ENCODE results near the gene ADGRG4. TPM values are rescaled to one million over a fixed set of nuclear protein-coding genes. Genes with fewer than 3 reads are reported as not detected.

Gene ADGRG4
- total and polyA plus RNA-seq, 2 donors (not counting 1 experiment from before 2014, with no cell fraction given), result 0.03 TPM; not detected in 1

GRCh38 chrX:136354201-136354600 lies 53.4 kb downstream of the ADGRG4 start:
- no peaks in the 10 kb centered on the region for H3K79me2 ChIP-seq (ENCODE audit: control insufficient read depth, insufficient read depth, low read length)
- H3K9ac ChIP-seq (ENCODE audit: insufficient read depth, low read length), result no peak overlapping the region
- H2AFZ ChIP-seq (ENCODE audit: low read length), result no peak overlapping the region
- H3K36me3 ChIP-seq (ENCODE audit: control insufficient read depth, insufficient read depth, low read length), result no peaks in the 10 kb centered on the region
- TF ChIP-seq CTCF (conservative IDR thresholded peaks at IDR 0.05 in 1 of 2, IDR thresholded peaks at IDR 0.05 in 1 of 2; ENCODE audit: low read depth in 1 of 2, low read length in 2 of 2), result no peak
- TF ChIP-seq EZH2 (IDR thresholded peaks at IDR 0.05; ENCODE audit: low read length, missing control alignments), result no peak
- H3K9me3 ChIP-seq (ENCODE audit: control insufficient read depth, insufficient read depth, low read depth, low read length), result no peaks in the 10 kb centered on the region
- no peaks in the 10 kb centered on the region for H4K20me1 ChIP-seq (ENCODE audit: control insufficient read depth, extremely low read depth, insufficient read depth, low read length)
- H3K27ac ChIP-seq (ENCODE audit: insufficient read depth, low read length), result no peak overlapping the region
- H3K27me3 ChIP-seq (ENCODE audit: control insufficient read depth, insufficient read depth, low read length), result no peaks in the 10 kb centered on the region
- no peak overlapping the region for H3K4me2 ChIP-seq (ENCODE audit: extremely low read depth, insufficient read depth, low read length)
- DNase-seq (ENCODE audit: low read depth in 2 of 2), result no peak
- no peaks in the 10 kb centered on the region for H3K4me1 ChIP-seq (ENCODE audit: control insufficient read depth, extremely low read depth, insufficient read depth, low read length)
- no peak overlapping the region for H3K4me3 ChIP-seq (replicated peaks in 1 of 4; ENCODE audit: control extremely low read depth in 1 of 4, insufficient read depth in 1 of 4, low read depth in 3 of 4, low read length in 4 of 4)

- TF ChIP-seq CTCF (conservative IDR thresholded peaks at IDR 0.05 in 1 of 2, IDR thresholded peaks at IDR 0.05 in 1 of 2; ENCODE audit: low read depth in 1 of 2, low read length in 2 of 2) (no peak), EZH2 (IDR thresholded peaks at IDR 0.05; ENCODE audit: low read length, missing control alignments) (no peak)
- H3K4me3 ChIP-seq (replicated peaks in 1 of 4; ENCODE audit: control extremely low read depth in 1 of 4, insufficient read depth in 1 of 4, low read depth in 3 of 4, low read length in 4 of 4), result no peak overlapping the region
- no peak for DNase-seq (ENCODE audit: low read depth in 2 of 2)
- no peaks in the 10 kb centered on the region for H3K36me3 ChIP-seq (ENCODE audit: control insufficient read depth, insufficient read depth, low read length)
- H3K27me3 ChIP-seq (ENCODE audit: control insufficient read depth, insufficient read depth, low read length), result no peaks in the 10 kb centered on the region
- H4K20me1 ChIP-seq (ENCODE audit: control insufficient read depth, extremely low read depth, insufficient read depth, low read length), result no peaks in the 10 kb centered on the region
- H3K4me1 ChIP-seq (ENCODE audit: control insufficient read depth, extremely low read depth, insufficient read depth, low read length), result no peaks in the 10 kb centered on the region
- H3K79me2 ChIP-seq (ENCODE audit: control insufficient read depth, insufficient read depth, low read length), result no peaks in the 10 kb centered on the region
- H2AFZ ChIP-seq (ENCODE audit: low read length), result no peak overlapping the region
- H3K27ac ChIP-seq (ENCODE audit: insufficient read depth, low read length), result no peak overlapping the region
- H3K9me3 ChIP-seq (ENCODE audit: control insufficient read depth, insufficient read depth, low read depth, low read length), result no peaks in the 10 kb centered on the region
- H3K4me2 ChIP-seq (ENCODE audit: extremely low read depth, insufficient read depth, low read length), result no peak overlapping the region
- no peak overlapping the region for H3K9ac ChIP-seq (ENCODE audit: insufficient read depth, low read length)
These were observed 68.6 kb downstream of the ADGRG4 start for GRCh38 chrX:136369377-136369776.

- H3K4me1 ChIP-seq (ENCODE audit: control insufficient read depth, extremely low read depth, insufficient read depth, low read length), result no peaks in the 10 kb centered on the region
- TF ChIP-seq EZH2 (IDR thresholded peaks at IDR 0.05; ENCODE audit: low read length, missing control alignments), result no peak
- TF ChIP-seq CTCF (conservative IDR thresholded peaks at IDR 0.05 in 1 of 2, IDR thresholded peaks at IDR 0.05 in 1 of 2; ENCODE audit: low read depth in 1 of 2, low read length in 2 of 2), result no peak
- H3K9me3 ChIP-seq (ENCODE audit: control insufficient read depth, insufficient read depth, low read depth, low read length), result no peaks in the 10 kb centered on the region
- no peaks in the 10 kb centered on the region for H4K20me1 ChIP-seq (ENCODE audit: control insufficient read depth, extremely low read depth, insufficient read depth, low read length)
- H3K36me3 ChIP-seq (ENCODE audit: control insufficient read depth, insufficient read depth, low read length), result no peaks in the 10 kb centered on the region
- H3K79me2 ChIP-seq (ENCODE audit: control insufficient read depth, insufficient read depth, low read length), result no peaks in the 10 kb centered on the region
- H3K4me2 ChIP-seq (ENCODE audit: extremely low read depth, insufficient read depth, low read length), result no peak overlapping the region
- no peak overlapping the region for H2AFZ ChIP-seq (ENCODE audit: low read length)
- H3K9ac ChIP-seq (ENCODE audit: insufficient read depth, low read length), result no peak overlapping the region
- H3K4me3 ChIP-seq (replicated peaks in 1 of 4; ENCODE audit: control extremely low read depth in 1 of 4, insufficient read depth in 1 of 4, low read depth in 3 of 4, low read length in 4 of 4), result no peak overlapping the region
- H3K27me3 ChIP-seq (ENCODE audit: control insufficient read depth, insufficient read depth, low read length), result no peaks in the 10 kb centered on the region
- DNase-seq (ENCODE audit: low read depth in 2 of 2), result no peak
- H3K27ac ChIP-seq (ENCODE audit: insufficient read depth, low read length), result no peak overlapping the region
These were observed 76.0 kb downstream of the ADGRG4 start for GRCh38 chrX:136376713-136377112.

Data from fibroblast of lung (primary cell).